Natural killer cell treated with Interleukin-12 subunit alpha and Interleukin-12 subunit beta and Interleukin-15 and Interleukin-18, amount 100 ng/mL, for 72 hours (primary cell): ENCODE data around the gene SCAMP3. TPM values are rescaled to one million over a fixed set of nuclear protein-coding genes. Genes with fewer than 3 reads are reported as not detected.
"Not testable (repeated sequence)": the region's sequence is repeated elsewhere in the genome, so short reads cannot be mapped to it uniquely, and the experiment has no call there.

Source experiments
- ATAC-seq, 2 donors: fragments of 150-1000 bp; cut with Tn5 transposase in 1 of 2; sonication (Bioruptor Pico), chemical (Tn5 transposase) in 1 of 2; 2 replicates each; pipeline ENCODE4 v1.10.0; 2021
- DNase-seq: peaks from one replicate; pipeline ENCODE4 v3.0.0; 2022; ENCODE audit warnings: low spot score
- H3K27ac Mint-ChIP-seq, 2 donors: 1 replicate in 1 of 2; 2 replicates in 1 of 2; pipeline ENCODE4 v1.8.0; 2022; ENCODE audit warnings: mixed read lengths in 2 of 2, mild to moderate bottlenecking in 1 of 2, moderate library complexity in 1 of 2
- H3K27me3 Mint-ChIP-seq, 2 donors: 1 replicate in 1 of 2; 2 replicates in 1 of 2; pipeline ENCODE4 v1.8.0; 2022; ENCODE audit warnings: mixed read lengths in 2 of 2
- H3K36me3 Mint-ChIP-seq: one replicate; pipeline ENCODE4 v1.8.0; 2022; ENCODE audit warnings: mixed read lengths
- H3K4me1 Mint-ChIP-seq, 2 donors: 1 replicate in 1 of 2; 2 replicates in 1 of 2; pipeline ENCODE4 v1.8.0; 2022; ENCODE audit warnings: low read depth in 2 of 2, mixed read lengths in 2 of 2, mild to moderate bottlenecking in 1 of 2
- H3K4me3 Mint-ChIP-seq: one replicate; pipeline ENCODE4 v1.8.0; 2022; ENCODE audit warnings: mixed read lengths
- H3K9me3 Mint-ChIP-seq: 2 replicates; pipeline ENCODE4 v1.8.0; 2022; ENCODE audit warnings: mixed read lengths
- total RNA-seq, 2 donors: library from RNA; stranded (reverse); gene quantifications; one replicate each; pipeline ENCODE4 v1.2.3, GENCODE V29; 2022

The SCAMP3 gene
- total RNA-seq, 2 donors from 2014 or later, result 134 to 169 TPM

GRCh38 chr1:155295183-155295941 lies 33.2 kb upstream of the SCAMP3 start:
- ATAC-seq (peak; percentile 15 to 43), DNase-seq (no peak)
- H3K27ac Mint-ChIP-seq, result no peak overlapping the region
- H3K36me3 Mint-ChIP-seq, result no peaks in the 10 kb centered on the region
- H3K4me3 Mint-ChIP-seq, result no peak overlapping the region
- peaks cover 0 to 6% of the 10 kb centered on the region in 2 donors for H3K4me1 Mint-ChIP-seq
- no peaks in the 10 kb centered on the region for H3K9me3 Mint-ChIP-seq
- peaks cover 31 to 34% of the 10 kb centered on the region in 2 donors for H3K27me3 Mint-ChIP-seq

GRCh38 chr1:155294520-155295182 lies 32.5 kb upstream of the SCAMP3 start:
- ATAC-seq, result peak; percentile 17 to 31
- Mint-ChIP-seq H3K36me3 (no peaks in the 10 kb centered on the region), H3K4me1 (peaks cover 0 to 6% of the 10 kb centered on the region in 2 donors)

GRCh38 chr1:155293086-155293749 lies 31.1 kb upstream of the SCAMP3 start:
- no peak for ATAC-seq
- no peak overlapping the region for H3K27ac Mint-ChIP-seq
- peaks cover 29 to 34% of the 10 kb centered on the region in 2 donors for H3K27me3 Mint-ChIP-seq
- peaks cover 0 to 6% of the 10 kb centered on the region in 2 donors for H3K4me1 Mint-ChIP-seq
- no peaks in the 10 kb centered on the region for H3K9me3 Mint-ChIP-seq
- no peak for DNase-seq
- H3K36me3 Mint-ChIP-seq, result no peaks in the 10 kb centered on the region
- no peak overlapping the region for H3K4me3 Mint-ChIP-seq

More at GRCh38 chr1:155294520-155295182, 32.5 kb upstream of the SCAMP3 start:
- Mint-ChIP-seq H3K27me3 (peaks cover 31 to 34% of the 10 kb centered on the region in 2 donors), H3K4me3 (peak overlapping the region; percentile 8), H3K9me3 (no peaks in the 10 kb centered on the region), H3K27ac (no peak overlapping the region)
- DNase-seq, result no peak

GRCh38 chr1:155291006-155291405 lies 28.8 kb upstream of the SCAMP3 start:
- H3K9me3 Mint-ChIP-seq, ATAC-seq, H3K4me3 Mint-ChIP-seq, H3K36me3 Mint-ChIP-seq, DNase-seq, H3K4me1 Mint-ChIP-seq, H3K27ac Mint-ChIP-seq: not testable (repeated sequence)
- peaks cover 13 to 14% of the 10 kb centered on the region in 2 donors for H3K27me3 Mint-ChIP-seq

- Mint-ChIP-seq H3K27ac (no peak overlapping the region), H3K27me3 (no peaks in the 10 kb centered on the region), H3K4me3 (no peak overlapping the region), H3K36me3 (no peaks in the 10 kb centered on the region), H3K9me3 (no peaks in the 10 kb centered on the region), H3K4me1 (no peaks in the 10 kb centered on the region)
- DNase-seq, result no peak
- peak in 1 of 2 donors; percentile 4 for ATAC-seq
Observed at GRCh38 chr1:155287987-155288543, 25.9 kb upstream of the SCAMP3 start.

- no peak overlapping the region for H3K4me3 Mint-ChIP-seq
- H3K9me3 Mint-ChIP-seq, result no peaks in the 10 kb centered on the region
- H3K27me3 Mint-ChIP-seq, result no peaks in the 10 kb centered on the region
- no peaks in the 10 kb centered on the region for H3K36me3 Mint-ChIP-seq
- DNase-seq, result no peak
- no peak overlapping the region for H3K27ac Mint-ChIP-seq
- no peak for ATAC-seq
- H3K4me1 Mint-ChIP-seq, result no peaks in the 10 kb centered on the region
Observed at GRCh38 chr1:155286544-155286943, 24.4 kb upstream of the SCAMP3 start.

- Mint-ChIP-seq H3K4me1 (no peaks in the 10 kb centered on the region), H3K36me3 (no peaks in the 10 kb centered on the region), H3K27me3 (no peaks in the 10 kb centered on the region), H3K27ac (no peak overlapping the region), H3K4me3 (no peak overlapping the region), H3K9me3 (no peaks in the 10 kb centered on the region)
- no peak for DNase-seq
- no peak for ATAC-seq
Observed at GRCh38 chr1:155285631-155286044, 23.5 kb upstream of the SCAMP3 start.

- H3K36me3 Mint-ChIP-seq, result no peaks in the 10 kb centered on the region
- ATAC-seq (no peak), DNase-seq (no peak)
- no peaks in the 10 kb centered on the region for H3K9me3 Mint-ChIP-seq
- H3K27me3 Mint-ChIP-seq, result no peaks in the 10 kb centered on the region
- H3K4me3 Mint-ChIP-seq, result no peak overlapping the region
- no peaks in the 10 kb centered on the region for H3K4me1 Mint-ChIP-seq
- H3K27ac Mint-ChIP-seq, result peak overlapping the region in 1 of 2 donors; percentile 12
Observed at GRCh38 chr1:155285063-155285462, 22.9 kb upstream of the SCAMP3 start.

GRCh38 chr1:155284476-155284875 lies 22.3 kb upstream of the SCAMP3 start:
- ATAC-seq, result no peak
- no peak for DNase-seq
- H3K4me1 Mint-ChIP-seq, result no peaks in the 10 kb centered on the region
- H3K4me3 Mint-ChIP-seq, result no peak overlapping the region
- H3K9me3 Mint-ChIP-seq, result no peaks in the 10 kb centered on the region
- no peak overlapping the region for H3K27ac Mint-ChIP-seq
- H3K36me3 Mint-ChIP-seq, result no peaks in the 10 kb centered on the region
- no peaks in the 10 kb centered on the region for H3K27me3 Mint-ChIP-seq

GRCh38 chr1:155282488-155283091 lies 20.4 kb upstream of the SCAMP3 start:
- Mint-ChIP-seq H3K36me3 (no peaks in the 10 kb centered on the region), H3K27me3 (no peaks in the 10 kb centered on the region), H3K9me3 (no peaks in the 10 kb centered on the region), H3K4me3 (no peak overlapping the region), H3K27ac (no peak overlapping the region), H3K4me1 (peaks cover 0 to 7% of the 10 kb centered on the region in 2 donors)
- no peak for DNase-seq
- no peak for ATAC-seq

- DNase-seq, result no peak
- Mint-ChIP-seq H3K9me3 (no peaks in the 10 kb centered on the region), H3K4me1 (peaks cover 15 to 25% of the 10 kb centered on the region in 2 donors), H3K4me3 (no peak overlapping the region), H3K36me3 (no peaks in the 10 kb centered on the region), H3K27ac (no peak overlapping the region), H3K27me3 (no peaks in the 10 kb centered on the region)
- ATAC-seq, result no peak
Observed at GRCh38 chr1:155279268-155279667, 17.1 kb upstream of the SCAMP3 start.

GRCh38 chr1:155278689-155279160 lies 16.6 kb upstream of the SCAMP3 start:
- no peaks in the 10 kb centered on the region for H3K9me3 Mint-ChIP-seq
- DNase-seq, result no peak
- H3K27me3 Mint-ChIP-seq, result no peaks in the 10 kb centered on the region
- ATAC-seq, result no peak
- H3K4me3 Mint-ChIP-seq, result peak overlapping the region; percentile 81
- H3K4me1 Mint-ChIP-seq, result peaks cover 17 to 28% of the 10 kb centered on the region in 2 donors
- no peak overlapping the region for H3K27ac Mint-ChIP-seq
- no peaks in the 10 kb centered on the region for H3K36me3 Mint-ChIP-seq

- no peak for ATAC-seq
- Mint-ChIP-seq H3K27ac (no peak overlapping the region), H3K4me3 (peak overlapping the region; percentile 81), H3K4me1 (peaks cover 21 to 30% of the 10 kb centered on the region in 2 donors), H3K27me3 (no peaks in the 10 kb centered on the region), H3K36me3 (no peaks in the 10 kb centered on the region), H3K9me3 (no peaks in the 10 kb centered on the region)
- no peak for DNase-seq
Observed at GRCh38 chr1:155277902-155278688, 15.9 kb upstream of the SCAMP3 start.
